ENCODE data around the gene RTN1.

GRCh38 chr14:59585891-59586554, 284.6 kb downstream of the RTN1 start:
- TF ChIP-seq POLR2AphosphoS5 (IDR thresholded peaks at IDR 0.05) (no peak), CTCF (IDR thresholded peaks at IDR 0.05) (no peak), POLR2A (IDR thresholded peaks at IDR 0.05) (no peak), EP300 (IDR thresholded peaks at IDR 0.05) (no peak)

Measured in sigmoid colon (tissue), 4 donors.